Body of pancreas (tissue), 4 donors: ENCODE data around the gene GGCX. TPM values are rescaled to one million over a fixed set of nuclear protein-coding genes. Genes with fewer than 3 reads are reported as not detected.
A peak's percentile ranks its signal among the peaks of the same experiment; 100 is the strongest.

Experiments
- ATAC-seq: fragments of 150-250 bp; one replicate; pipeline ENCODE4 v1.9.1; 2016
- DNase-seq, 4 donors: peaks; one replicate each; pipeline ENCODE4 v3.0.0-alpha.2; 2019
- H3K27ac ChIP-seq, 4 donors: fragments of 200-600 bp; sonication (generic); 1 replicate in 3 of 4; 2 replicates in 1 of 4; pipeline versions ENCODE4 v1.5.1 to v1.6.1; 2016 to 2019; ENCODE audit warnings: mild to moderate bottlenecking in 1 of 4, mixed read lengths in 1 of 4, moderate library complexity in 1 of 4
- H3K27me3 ChIP-seq, 2 donors: fragments of 200-600 bp; sonication (generic); one replicate each; pipeline ENCODE4 v1.6.0; 2016; ENCODE audit warnings: mild to moderate bottlenecking in 1 of 2
- H3K36me3 ChIP-seq, 2 donors: fragments of 200-600 bp; sonication (generic); replicated peaks in 1 of 2; 2 replicates each; pipeline ENCODE4 v1.5.1; 2016; ENCODE audit warnings: low read depth in 2 of 2; ENCODE audit not compliant: insufficient read depth in 1 of 2
- H3K4me1 ChIP-seq: fragments of 200-600 bp; sonication (generic); one replicate; pipeline ENCODE4 v1.6.0; 2016
- H3K4me3 ChIP-seq, 2 donors: fragments of 200-600 bp; sonication (generic); 1 replicate in 1 of 2; 2 replicates in 1 of 2; pipeline ENCODE4 v1.5.1; 2016 to 2019
- H3K9me3 ChIP-seq, 3 donors: fragments of 200-600 bp; sonication (generic); 1 replicate in 2 of 3; 2 replicates in 1 of 3; pipeline ENCODE4 v1.5.1; 2016
- POLR2A ChIP-seq, 3 donors: fragments of 450-650 bp; IDR thresholded peaks; one replicate each; pipeline ENCODE4 v1.6.1; 2016; ENCODE audit warnings: antibody characterized with exemption in 3 of 3, mild to moderate bottlenecking in 2 of 3
- WGBS, 2 donors: methylation state at CpG; one replicate each; pipeline ENCODE4 v1.1.5; 2017; 5-methylcytosine and 5-hydroxymethylcytosine counted together
- intact Hi-C: fragments of 100-400 bp; cut with DNase I; formaldehyde crosslinking; loops from one replicate; pipeline ENCODE4 v1.15.1; 2023
- total RNA-seq, 2 donors: library from RNA; depleted of rRNA; stranded (reverse); fragments of >200 nt; gene quantifications; one replicate each; pipeline ENCODE4 v1.1.0, GENCODE V29; 2016
- TF ChIP-seq, protein P1 (sequence below), 7 experiments: fragments of 450-650 bp in 4 of 7; fragments of 200-600 bp in 3 of 7; sonication (generic) in 3 of 7; IDR thresholded peaks; one replicate each; pipeline ENCODE4 v1.5.1; 2016 to 2019; ENCODE audit warnings: antibody characterized with exemption in 7 of 7

Gene GGCX
- total RNA-seq, 2 donors from 2014 or later: 35.5 to 48.1 TPM

DNA sequence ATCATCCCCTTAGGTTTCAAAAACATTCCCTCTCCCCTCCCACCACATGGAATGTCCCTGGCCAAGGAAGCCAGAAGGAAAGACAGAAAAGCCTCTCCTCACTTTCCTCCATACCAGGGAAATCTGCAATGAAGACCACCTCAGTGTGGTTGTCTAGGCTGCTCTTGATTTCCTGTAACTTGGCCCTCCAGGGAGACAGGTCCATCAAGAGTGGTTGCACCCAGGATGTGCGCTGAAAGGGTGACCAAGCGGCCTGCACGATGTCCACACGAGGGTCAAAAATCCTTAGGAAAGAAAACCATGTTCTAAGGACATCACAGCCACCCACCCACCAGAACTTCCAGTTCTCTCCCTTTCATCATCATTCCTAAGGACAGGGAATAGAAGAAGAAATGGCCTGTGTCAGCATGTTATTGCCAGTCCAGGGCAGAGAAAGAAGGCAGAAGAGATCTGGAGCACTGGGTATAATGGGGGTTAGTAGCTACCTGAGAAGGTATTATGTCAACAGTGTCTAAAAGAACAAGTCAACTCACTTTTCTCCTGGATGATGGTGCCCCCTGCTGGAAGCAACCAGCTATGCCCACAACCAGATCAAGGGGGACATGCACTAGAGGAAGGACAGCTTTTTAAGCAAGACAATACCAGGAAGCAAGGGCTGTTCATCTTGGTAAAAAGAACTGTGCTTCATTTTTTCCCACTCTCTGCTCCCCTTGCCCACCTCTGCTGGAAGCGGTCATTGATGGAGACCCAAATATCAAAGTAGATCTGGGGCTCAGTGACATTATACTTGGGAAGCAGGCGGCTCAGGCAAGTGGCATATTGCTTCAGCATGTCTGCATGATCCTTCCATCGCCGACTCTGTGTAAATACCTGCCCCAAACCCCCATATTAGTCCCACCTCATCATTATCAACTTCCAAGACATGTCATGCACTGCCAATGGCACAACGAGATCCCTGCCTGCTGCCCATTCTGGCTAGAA lies 9.3 kb downstream of the GGCX start:
- DNase-seq (peak; percentile 86 to 92 (median 88)), ATAC-seq (peak; percentile 75)
- intact Hi-C loops: loop anchor here (5.0 to 10.0 kb wide), 2 partner anchors 53 to 130 kb away; partner anchors contain the start of gene TMEM150A
- Histone ChIP-seq H3K4me1 (peaks cover 16% of the 10 kb centered on the region), H3K27ac (peak overlapping the region; percentile 2 to 42 (median 26)), H3K36me3 (peaks cover 0 to 20% of the 10 kb centered on the region in 2 donors), H3K27me3 (no peaks in the 10 kb centered on the region), H3K4me3 (no peak overlapping the region), H3K9me3 (no peaks in the 10 kb centered on the region)
- 43 to 45% methylated on average over 9 of the region's 9 CpGs for WGBS, 2 donors
- TF ChIP-seq POLR2A (IDR thresholded peaks at IDR 0.05): no peak
- TF ChIP-seq, protein P1, sequence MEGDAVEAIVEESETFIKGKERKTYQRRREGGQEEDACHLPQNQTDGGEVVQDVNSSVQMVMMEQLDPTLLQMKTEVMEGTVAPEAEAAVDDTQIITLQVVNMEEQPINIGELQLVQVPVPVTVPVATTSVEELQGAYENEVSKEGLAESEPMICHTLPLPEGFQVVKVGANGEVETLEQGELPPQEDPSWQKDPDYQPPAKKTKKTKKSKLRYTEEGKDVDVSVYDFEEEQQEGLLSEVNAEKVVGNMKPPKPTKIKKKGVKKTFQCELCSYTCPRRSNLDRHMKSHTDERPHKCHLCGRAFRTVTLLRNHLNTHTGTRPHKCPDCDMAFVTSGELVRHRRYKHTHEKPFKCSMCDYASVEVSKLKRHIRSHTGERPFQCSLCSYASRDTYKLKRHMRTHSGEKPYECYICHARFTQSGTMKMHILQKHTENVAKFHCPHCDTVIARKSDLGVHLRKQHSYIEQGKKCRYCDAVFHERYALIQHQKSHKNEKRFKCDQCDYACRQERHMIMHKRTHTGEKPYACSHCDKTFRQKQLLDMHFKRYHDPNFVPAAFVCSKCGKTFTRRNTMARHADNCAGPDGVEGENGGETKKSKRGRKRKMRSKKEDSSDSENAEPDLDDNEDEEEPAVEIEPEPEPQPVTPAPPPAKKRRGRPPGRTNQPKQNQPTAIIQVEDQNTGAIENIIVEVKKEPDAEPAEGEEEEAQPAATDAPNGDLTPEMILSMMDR (IDR thresholded peaks at IDR 0.05): peak; percentile 85 to 97 (median 96)

DNA sequence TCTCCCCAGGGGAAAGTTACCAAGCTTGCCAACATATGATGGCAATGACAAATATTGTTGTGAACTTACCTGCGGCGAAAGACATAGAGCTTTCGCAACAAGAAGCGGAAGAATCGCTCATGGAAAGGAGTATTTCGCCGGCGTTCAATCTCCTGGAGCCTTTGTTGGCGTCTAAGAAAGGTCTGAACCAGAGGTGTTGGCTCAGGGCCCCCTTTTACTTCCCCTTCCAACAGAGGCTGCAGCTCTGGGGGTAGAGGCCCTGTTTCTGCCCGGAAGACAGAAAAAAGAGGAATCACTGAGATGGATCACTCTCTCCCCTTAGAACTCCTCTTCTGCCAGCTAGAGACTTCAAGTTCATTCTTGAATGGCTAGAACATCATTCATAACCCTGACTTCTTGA lies 10.8 kb downstream of the GGCX start:
- WGBS, 2 donors: 74 to 78% methylated on average over 10 of the region's 10 CpGs
- Histone ChIP-seq H3K9me3 (no peaks in the 10 kb centered on the region), H3K27ac (peak overlapping the region in 2 of 4 donors; percentile 40 to 72), H3K27me3 (no peaks in the 10 kb centered on the region), H3K36me3 (peaks cover 0 to 21% of the 10 kb centered on the region in 2 donors), H3K4me3 (no peak overlapping the region), H3K4me1 (peaks cover 23% of the 10 kb centered on the region)
- ATAC-seq: no peak
- DNase-seq: peak in 1 of 4 donors; percentile 35
- intact Hi-C loops: loop anchor here (5.0 to 10.0 kb wide), 2 partner anchors 54 to 128 kb away; partner anchors contain the start of gene TMEM150A
- TF ChIP-seq, protein P1 (IDR thresholded peaks at IDR 0.05): no peak
- no peak for TF ChIP-seq POLR2A (IDR thresholded peaks at IDR 0.05)

DNA sequence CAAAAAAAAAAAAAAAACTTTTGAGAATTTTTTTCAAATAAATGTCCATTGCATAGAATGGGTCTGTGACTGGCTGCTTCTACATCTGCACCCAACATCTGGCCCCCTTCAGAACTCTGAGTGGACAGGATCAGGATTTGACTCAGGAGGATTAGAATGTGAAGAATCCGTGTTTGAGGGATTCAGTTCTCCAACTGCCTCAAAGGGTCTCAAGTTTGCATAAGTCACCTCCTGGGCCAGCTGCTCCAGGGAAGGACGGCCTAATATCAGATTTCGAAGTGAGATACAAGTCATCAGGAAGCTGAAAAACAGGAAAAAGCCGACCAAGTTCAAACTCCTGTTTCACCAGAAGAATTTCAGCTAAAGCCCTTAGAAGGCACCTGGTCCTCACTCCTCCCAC lies 11.5 kb downstream of the GGCX start:
- Histone ChIP-seq H3K4me3 (no peak overlapping the region), H3K27ac (peak overlapping the region in 3 of 4 donors; percentile 2 to 72 (median 40)), H3K36me3 (peaks cover 1 to 17% of the 10 kb centered on the region in 2 donors), H3K27me3 (no peaks in the 10 kb centered on the region), H3K9me3 (no peaks in the 10 kb centered on the region), H3K4me1 (peaks cover 29% of the 10 kb centered on the region)
- intact Hi-C loops: loop anchor here (5.0 to 10.0 kb wide), 2 partner anchors 55 to 128 kb away; partner anchors contain the start of gene TMEM150A
- no peak for TF ChIP-seq POLR2A (IDR thresholded peaks at IDR 0.05)
- TF ChIP-seq, protein P1 (IDR thresholded peaks at IDR 0.05): no peak
- no peak for DNase-seq
- ATAC-seq: no peak
- 40 to 45% methylated on average over 4 of the region's 4 CpGs for WGBS, 2 donors

DNA sequence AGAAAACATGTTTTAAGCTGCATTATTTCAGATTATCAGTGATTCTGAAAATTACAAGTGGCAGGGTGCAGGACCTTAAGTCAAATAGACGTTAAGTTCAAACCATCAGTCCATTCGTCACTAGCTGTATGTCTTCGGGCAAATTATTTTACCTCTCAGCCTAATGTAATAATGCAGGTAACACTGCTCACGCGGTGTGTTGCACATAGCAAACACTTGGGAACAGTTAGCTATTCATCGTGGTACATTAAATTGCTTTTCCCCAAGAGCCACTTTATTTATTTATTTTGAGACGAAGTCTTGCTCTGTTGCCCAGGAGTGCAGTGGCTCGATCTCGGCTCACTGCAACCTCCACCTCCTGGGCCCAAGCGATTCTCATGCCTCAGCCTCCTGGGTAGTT lies 12.2 kb downstream of the GGCX start:
- peaks cover 8 to 19% of the 10 kb centered on the region in 2 donors for H3K36me3 ChIP-seq
- H3K9me3 ChIP-seq: no peaks in the 10 kb centered on the region
- intact Hi-C loops: no loop called here
- H3K4me1 ChIP-seq: peaks cover 36% of the 10 kb centered on the region
- H3K27me3 ChIP-seq: no peaks in the 10 kb centered on the region
- H3K27ac ChIP-seq: peak overlapping the region in 2 of 4 donors; percentile 6 to 72
- ATAC-seq: no peak
- H3K4me3 ChIP-seq: no peak overlapping the region
- TF ChIP-seq POLR2A (IDR thresholded peaks at IDR 0.05): no peak
- TF ChIP-seq, protein P1 (IDR thresholded peaks at IDR 0.05): no peak
- DNase-seq: no peak
- WGBS, 2 donors: 79% methylated on average over 10 of the region's 10 CpGs
